HG03159 (cell line): ENCODE data around the gene RETN.
A peak's percentile ranks its signal among the peaks of the same experiment; 100 is the strongest.

Experiments used
- ATAC-seq: cut with Tn5 transposase; IDR thresholded peaks from one replicate; pipeline ENCODE4 v1.9.1; 2021; ENCODE audit warnings: mild to moderate bottlenecking, moderate library complexity; ENCODE audit not compliant: unreplicated experiment

The RETN gene, protein sequence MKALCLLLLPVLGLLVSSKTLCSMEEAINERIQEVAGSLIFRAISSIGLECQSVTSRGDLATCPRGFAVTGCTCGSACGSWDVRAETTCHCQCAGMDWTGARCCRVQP

DNA sequence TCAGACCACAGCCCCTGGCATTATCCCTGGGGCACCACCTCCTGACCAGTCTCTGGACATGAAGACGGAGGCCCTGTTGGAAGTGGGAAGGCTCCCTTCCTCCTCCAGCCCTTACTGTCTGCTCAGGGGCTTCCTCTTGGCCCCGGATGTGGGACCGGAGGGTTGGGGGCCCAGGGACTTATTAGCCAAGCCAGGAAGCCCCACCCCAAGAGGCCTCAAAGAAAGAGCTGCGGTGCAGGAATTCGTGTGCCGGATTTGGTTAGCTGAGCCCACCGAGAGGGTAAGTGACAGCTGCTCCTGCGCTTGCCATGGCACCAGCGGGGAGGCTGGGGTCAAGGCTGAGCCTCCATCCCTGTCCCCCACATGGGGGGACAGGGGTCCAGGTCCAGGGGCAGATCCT lies at the start of gene RETN:
Gene RETN (plus strand): TSS at position 208 of the 400 bp plus-strand sequence. CDS start 278 bp downstream, outside the sequence.
- no peak for ATAC-seq

DNA sequence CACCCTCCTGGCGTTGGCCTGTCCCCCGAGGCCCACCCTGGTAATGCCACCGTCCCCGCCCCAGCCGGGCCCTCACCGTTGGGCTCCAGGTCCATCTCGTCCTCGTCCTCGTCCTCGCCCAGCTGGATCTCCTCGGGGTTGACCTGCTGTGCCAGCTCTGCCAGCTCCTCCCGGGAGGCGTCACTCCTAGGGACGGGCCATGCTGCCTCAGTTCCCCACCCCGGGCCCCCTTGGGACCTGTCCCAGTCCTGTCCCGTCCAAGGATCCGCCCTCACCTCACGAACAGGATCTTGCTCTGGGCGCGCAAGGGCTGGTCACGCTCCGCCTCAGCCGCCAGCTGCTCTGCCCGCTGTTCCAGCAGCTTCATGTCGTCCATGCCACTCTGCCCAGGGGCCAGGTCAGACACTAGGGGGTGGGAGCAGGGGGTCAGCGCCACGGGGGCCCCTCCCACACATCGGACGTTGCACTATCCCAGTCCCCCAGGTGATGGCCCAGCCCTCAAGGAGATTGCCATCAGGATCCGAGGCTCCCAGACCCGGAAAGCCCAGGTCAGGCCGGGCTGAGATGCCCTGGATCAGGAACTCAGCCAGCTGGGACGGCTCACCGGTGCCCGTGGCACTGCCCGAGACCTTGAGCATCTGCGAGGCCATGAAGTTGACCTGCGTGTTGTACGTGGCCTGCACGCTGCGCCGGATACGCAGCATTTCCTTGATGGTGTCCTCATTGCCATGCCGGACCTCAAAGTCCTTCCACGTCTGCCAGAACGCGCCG lies 49.0 kb upstream of the RETN start:
- no peak for ATAC-seq

GRCh38 chr19:7620442-7621412 lies 48.1 kb upstream of the RETN start:
- no peak for ATAC-seq

DNA sequence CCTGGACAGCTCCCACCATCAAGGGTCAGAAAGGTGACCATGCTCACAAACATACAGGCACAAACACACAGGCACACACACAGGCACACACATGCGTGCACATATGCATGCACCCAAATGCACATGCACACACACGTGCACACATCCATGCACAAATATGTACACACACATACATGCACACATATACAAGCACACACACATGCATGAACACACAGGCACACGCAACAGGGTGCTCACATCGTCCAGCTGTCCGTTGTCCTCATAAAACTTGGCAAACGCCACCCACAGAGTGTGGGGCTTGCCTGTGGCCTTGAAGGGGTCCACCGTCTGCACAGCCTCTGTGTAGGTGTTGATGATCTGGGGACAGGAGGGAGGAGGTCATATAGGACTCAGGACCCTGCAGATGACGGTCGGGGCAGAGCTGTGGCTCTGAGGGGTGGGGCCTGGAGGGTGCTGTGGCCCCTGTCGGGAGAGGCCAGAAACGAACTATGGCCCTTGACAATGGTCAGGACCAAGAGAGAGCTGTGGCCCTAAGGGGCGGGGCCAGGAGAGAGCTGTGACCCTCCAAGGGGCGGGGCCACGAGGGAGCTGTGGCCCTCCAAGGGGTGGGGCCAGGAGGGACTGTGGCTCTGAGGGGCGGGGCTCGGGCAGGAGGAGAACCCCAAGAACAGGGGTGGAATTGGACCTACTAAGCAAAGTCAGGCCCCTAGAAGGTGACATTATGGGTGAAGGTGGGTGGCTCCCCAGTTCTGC lies 45.7 kb upstream of the RETN start:
- ATAC-seq = no peak

- ATAC-seq = no peak
These were observed 44.9 kb upstream of the RETN start for GRCh38 chr19:7623725-7624603.

DNA sequence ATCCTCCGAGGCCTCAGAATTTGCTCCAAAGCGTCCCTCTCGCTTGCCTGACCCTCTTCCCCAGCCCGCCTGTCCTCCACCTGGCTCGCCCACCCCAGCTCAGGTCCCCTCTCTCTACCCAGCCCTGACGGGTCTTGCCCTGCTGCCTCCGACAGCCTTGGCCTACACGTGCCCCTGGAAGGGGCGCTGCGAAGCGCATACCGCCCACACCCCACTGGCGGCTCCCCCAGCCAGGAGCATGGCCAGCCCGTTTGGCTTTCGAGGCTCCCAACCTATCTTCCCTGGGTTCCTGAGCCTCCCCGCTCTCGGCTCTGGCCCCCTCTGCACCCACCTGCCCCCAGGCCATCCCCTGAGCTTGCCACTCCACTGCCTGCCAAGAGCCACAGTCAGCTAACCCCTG lies 44.0 kb upstream of the RETN start:
- ATAC-seq = no peak

DNA sequence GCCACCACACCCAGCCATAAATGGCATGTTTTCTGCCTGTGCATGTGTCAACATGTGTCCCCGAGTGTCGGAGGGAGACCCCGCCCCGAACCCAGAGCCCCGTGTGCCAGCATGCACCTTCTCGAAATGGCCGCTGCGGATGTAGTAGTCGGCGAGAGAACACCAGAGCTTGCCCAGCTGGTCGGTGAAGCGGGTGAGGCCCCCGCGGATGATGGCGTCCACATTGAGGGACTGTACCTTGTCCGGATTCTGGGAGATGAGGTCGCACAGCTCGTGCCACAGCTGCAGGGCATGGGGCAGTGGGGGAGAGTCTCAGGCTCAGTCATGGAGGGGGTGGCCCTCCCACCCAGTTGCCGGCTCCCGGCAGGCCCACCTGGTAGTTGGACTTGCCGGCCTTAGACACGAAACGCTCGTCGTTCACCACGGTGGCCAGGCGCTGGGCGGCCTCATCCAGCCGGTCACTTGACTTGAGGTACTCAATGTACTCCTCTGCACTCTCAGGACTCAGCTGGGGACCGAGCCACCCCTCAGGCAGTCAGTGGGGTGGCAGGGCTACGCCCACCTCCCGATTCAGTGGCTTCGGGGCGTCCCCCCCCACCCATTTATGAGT lies 43.0 kb upstream of the RETN start:
- ATAC-seq = no peak

DNA sequence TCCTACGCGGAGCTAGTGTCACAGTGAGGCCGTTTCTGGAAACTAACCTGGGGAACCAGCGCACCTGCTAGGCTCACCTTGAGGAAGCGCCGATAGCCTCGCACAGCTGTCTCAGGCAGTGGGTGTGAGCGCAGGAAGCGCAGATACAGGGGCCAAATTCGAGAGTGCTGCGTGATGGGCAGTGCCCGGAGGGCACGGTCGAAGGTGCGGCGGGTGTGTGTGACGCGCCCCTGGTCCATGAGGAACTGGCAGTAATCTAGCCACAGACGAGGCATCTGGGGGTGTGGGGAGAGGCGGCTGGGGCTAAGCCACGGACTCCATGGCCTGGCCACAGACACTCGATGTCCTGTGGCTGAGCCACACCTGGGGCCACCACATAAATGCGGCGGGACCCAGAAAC lies 41.7 kb upstream of the RETN start:
- ATAC-seq = no peak

GRCh38 chr19:7628589-7629311 lies 40.1 kb upstream of the RETN start:
- ATAC-seq = no peak

GRCh38 chr19:7629347-7630054 lies 39.3 kb upstream of the RETN start, which contains the start of the genes PET100 and XAB2:
Gene PET100, plus strand, starts transcription at chr19:7629793. Its CDS starts 41 bp downstream, at chr19:7629834.
Gene XAB2, minus strand, starts transcription at chr19:7629545. Its CDS starts 18 bp downstream, at chr19:7629527.
- ATAC-seq = peak; percentile 88

DNA sequence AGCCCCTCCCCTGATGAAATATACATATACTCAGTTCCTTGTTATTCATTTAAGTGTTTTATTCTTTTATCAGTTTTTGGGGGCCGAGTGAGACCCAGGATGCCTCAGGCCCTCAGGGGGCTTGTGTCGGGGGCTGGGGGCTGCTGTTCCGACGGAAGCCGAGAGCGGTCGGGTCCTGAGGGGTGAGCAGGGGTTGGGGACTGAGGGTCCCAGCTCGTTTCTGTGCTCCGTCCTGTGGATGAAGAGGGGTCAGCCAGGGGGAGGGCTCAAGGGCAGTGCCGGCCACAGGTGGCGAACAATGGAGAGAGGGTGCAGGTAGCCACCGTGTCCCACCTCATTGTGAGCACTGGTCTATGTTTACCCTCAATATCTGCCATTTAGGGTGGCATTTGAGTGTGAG lies 37.3 kb upstream of the RETN start:
- no peak for ATAC-seq

GRCh38 chr19:7632340-7633203 lies 36.3 kb upstream of the RETN start:
- ATAC-seq = no peak

DNA sequence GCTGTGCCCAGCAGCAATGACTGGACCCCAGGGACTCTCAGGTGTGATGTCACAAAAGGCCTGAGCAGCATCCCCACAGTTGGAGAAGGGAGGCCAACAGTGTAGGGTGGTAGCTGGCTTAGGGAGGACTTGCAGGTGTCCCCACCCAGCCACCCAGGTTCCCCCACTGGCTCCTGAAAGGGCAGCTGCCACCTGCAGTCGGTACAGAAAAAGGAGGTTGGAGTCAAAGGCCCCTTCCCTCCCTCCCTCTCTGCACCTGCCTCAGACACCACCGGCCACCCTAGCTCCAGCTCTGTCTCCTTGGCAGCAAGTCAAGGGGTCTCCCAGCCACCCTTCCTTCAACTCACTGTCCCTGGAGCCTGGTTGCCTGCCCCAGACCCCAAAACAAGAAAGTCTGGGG lies 35.2 kb upstream of the RETN start, which contains the start of gene PCP2:
Gene PCP2 (minus strand): TSS at position 22 of the 400 bp plus-strand sequence. CDS start 262 bp downstream, outside the sequence.
- no peak for ATAC-seq

DNA sequence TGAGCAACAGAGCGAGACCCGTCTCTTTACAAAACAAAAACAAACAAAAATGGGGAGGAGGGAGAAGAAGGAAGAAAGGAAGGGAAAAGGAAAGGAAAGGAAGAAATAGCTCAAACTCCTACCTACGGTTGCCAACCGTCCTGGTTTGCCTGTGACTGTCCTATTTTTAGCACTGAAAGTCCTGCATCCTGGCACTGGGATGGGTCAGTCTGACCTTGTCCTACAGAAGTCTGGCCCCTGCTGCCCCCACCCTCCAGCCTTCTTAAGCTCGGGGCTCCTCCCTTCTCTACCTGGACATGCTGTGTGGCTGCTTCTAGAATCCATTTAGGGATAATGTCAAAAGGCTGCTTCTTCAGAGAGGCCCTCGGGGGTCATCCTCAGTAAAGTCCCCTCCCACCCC lies 33.2 kb upstream of the RETN start:
- no peak for ATAC-seq

DNA sequence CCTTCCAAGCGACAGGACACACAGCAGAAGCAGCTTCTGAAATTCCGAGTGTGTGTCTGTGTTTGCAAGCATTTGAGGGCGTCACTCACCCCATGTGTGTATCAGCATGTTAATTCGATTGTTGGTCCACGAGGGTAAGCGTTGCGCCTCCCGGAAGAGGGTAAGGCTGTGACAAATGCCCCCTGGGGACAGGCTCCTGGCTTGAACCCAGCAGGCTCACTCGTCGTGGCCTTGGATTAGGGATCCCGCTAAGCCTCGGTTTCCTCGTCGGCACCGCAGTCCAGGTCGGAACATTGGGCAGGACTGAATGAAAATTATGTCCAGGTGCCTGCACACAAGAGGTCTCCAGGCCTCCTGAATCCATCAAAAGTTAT lies 32.5 kb upstream of the RETN start:
- ATAC-seq = no peak

DNA sequence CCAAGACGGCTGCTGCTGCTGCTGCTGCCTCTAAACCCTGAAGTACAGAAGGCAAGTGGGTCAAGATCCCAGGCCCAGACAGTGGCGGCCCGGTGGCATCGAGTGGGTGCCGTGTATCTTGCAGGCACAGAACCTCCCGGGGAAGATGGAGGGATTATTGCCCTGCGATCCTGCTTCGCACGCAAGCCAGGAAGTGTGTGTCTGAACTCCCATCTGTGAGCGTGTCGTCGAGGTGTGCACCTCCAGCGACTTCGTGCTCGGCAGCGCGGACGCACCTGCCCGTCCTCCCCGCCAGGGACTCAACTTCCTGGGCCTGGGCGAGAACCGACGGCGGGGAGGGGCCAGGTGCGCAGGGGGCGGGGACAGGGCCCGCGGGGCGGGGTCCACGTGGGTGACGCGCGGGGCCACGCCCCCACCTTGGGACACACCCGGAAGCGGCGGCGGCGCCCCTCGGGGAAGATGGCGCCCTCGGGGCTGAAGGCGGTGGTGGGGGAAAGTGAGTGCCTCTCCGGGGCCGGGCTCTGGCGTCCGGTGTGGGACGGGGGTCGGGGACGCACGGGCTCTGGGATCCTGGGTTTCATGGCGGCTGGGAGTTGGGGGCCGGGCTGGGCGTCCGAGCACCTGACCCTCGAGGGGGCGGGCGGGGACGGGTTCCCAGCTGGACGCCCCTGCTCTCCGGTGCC lies 32.0 kb upstream of the RETN start, which contains the start of gene STXBP2:
Gene STXBP2 (plus strand): TSS at position 420 of the 683 bp plus-strand sequence. CDS start 40 bp downstream, at position 460.
- peak; percentile 75 for ATAC-seq
